HS-27A (cell line): ENCODE results near the gene AMN1.
"Not testable (repeated sequence)": the region's sequence is repeated elsewhere in the genome, so short reads cannot be mapped to it uniquely, and the experiment has no call there.

Source experiments
- DNase-seq: peaks from one replicate; pipeline ENCODE4 v3.0.0-alpha.2; 2012; ENCODE audit warnings: low read depth, missing footprints

Gene AMN1

DNA sequence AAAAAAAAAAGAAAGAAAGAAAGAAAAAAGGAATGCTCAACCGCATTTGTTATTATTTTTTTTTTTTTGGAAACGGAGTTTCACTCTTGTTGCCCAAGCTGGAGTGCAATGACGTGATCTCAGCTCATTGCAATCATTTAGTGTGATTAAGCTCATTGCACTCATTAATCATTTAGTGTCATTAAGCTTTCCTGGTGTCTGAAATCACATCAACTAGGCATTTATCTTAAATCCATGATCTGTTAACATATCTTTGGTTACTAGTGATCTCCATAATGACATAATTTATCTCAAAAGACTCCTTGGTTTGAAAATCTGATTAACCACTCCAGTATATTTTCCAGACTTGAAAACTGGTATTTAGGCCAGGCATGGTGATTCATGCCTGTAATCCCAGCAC is 43.0 kb downstream of the AMN1 start:
- no peak for DNase-seq

DNA sequence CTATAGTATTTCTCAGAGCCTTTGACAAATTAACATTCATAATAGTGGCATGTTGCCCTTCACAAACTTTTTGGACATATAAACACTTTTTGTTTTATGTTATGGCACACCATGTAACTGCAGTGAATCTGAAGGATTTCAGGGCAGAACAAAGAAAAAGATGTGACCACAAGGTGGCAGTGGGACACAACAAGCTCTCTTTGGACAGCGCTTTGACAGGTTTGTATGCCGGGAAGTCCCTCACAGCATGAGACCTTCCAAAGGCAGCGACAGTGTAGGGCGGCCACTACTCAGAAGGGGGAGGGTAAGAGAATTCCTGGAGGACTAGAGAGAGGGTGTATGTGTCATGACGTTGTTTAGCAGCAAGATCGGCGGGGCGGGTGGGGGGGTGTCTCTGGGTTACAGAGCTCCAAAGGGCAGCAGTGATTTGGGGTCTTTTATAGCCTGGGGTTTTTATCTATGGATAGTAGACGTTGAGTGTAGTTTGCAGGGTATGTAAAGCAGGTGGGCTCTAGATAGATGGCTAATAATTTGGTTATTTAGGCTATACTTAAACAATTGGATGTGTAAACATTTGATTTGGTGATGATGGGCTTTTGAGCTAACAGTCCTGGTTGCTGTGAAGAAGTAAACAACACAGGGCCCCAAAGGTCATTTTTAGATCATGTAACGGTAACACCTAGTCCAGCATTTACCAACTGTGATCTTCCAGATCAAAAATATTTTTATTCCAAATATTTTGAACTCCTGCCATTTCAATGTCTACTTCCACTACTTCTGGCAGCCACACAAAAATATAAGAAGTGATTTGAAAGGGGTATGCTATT is 46.5 kb downstream of the AMN1 start:
- DNase-seq: peak; percentile 86

DNA sequence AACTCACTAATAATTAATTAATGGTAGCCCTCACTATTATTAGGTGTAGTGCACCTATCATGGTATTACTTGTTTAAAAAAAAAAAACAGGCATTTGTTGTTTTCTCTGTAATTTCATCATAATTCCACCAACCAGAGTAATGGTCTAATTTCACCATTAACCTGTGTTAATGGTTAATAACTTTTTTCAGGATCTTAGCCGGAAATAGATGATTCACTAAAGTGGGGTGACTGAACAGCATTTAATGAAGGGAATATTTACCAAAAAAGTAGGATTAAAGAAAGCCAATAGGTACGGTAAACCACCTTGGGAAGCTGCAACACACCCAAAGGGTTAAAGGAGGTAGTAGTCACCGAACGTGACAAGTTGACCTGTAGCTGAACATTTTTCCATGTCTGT is 56.3 kb downstream of the AMN1 start:
- DNase-seq: no peak

DNA sequence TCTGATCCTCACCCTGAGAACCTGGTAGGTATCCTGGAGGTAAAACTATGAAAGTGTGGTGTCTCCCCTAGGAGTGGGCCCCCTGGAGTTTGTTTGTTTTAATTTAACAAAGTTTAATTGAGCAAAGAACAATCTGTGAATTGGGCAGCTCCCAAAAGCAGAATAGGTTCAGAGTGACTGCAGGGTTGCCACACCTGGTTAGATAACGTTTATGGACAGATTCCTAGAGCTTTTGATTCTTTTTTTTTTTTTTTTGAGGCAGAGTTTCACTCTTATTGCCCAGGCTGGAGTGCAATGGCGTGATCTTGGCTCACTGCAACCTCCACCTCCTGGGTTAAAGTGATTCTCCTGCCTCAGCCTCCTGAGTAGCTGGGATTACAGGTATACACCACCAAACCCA is 59.2 kb downstream of the AMN1 start:
- not testable (repeated sequence) for DNase-seq

DNA sequence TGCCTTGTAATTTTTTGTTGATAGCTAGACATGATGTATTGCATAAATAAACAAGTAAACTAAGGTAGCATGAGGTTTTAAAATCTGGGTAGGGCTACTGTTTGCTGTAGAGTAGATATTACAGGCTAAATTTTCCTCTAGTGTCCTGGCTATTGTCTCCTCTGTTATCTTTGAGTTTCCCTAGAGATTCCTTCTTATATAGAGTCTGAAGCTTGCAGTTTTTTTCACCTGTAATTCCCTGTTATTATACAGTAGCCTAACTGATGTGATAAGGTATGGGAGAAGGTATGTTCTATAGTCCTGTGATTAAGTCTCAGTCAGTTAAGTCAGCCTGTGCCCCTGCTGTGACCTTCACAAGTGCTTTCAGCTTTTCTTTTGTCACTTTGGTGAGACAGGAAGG is 59.8 kb downstream of the AMN1 start:
- no peak for DNase-seq

DNA sequence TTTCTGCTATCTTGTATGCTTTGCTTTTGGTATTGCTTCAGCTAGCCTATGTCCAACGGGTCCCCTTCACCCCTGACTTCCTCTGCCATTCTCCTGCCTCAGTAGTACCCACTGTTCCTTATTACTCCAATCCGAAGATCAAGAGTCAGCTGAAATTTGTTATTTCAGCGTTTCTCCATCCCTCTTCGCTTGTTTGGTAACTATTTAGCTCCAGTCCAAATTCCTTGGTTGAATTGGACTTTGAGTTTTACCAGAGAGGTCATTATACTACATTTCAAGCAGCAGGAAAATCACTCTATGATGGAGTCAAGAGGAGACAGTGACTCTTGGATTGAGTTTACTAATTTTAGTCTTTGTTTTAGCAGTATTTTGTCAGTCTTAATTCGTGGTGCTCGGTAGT is 64.8 kb downstream of the AMN1 start:
- DNase-seq: no peak

DNA sequence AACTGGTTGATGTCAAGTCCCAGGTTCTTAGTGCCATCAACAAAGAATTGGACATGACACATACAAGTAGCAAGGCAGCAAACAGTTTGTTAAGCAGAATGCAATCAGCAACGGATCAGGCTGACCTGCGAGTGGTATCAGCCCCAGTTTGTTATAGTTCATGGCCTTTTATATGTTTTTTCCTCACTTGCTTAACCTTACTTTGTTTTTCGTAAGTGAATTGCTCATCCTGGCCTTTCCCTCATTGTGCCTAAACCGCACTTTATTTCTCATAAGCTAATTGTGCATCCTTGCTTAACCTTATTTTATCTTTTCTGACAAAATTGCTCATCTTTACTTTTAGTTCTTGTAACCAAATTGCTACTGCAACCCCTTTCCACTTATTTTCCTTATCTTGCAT is 65.2 kb downstream of the AMN1 start:
- DNase-seq: no peak

DNA sequence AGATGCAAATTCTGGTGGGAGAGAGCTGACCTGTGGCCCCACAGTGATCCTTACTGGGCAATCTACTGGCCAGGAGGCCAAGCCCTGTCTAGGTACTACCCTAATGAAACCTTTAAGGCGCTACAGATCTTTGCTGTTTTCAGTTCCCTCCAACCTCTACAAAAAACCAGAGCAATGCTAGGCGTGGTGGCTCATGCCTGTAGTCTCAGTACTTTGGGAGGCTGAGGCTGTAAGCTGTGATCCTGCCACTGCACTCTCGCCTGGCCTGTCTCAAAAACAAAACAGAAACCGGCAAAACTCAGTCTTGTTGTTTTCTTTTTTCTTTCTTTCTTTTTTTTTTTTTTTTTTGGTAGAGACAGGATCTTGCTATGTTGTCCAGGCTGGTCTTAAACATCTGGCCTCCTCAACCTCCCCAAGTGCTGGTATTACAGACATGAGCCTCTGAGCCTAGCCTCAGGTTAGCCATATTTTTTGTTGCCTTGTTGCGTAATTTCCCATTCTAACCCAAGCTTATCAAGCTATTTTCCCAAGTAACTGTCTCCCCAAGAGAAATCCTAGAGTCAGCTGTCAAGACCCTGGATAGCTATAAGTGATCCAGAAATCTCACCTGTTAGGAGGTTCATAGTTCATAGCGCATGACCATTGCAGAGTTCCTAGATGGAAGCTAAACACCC is 66.5 kb downstream of the AMN1 start:
- DNase-seq: no peak

DNA sequence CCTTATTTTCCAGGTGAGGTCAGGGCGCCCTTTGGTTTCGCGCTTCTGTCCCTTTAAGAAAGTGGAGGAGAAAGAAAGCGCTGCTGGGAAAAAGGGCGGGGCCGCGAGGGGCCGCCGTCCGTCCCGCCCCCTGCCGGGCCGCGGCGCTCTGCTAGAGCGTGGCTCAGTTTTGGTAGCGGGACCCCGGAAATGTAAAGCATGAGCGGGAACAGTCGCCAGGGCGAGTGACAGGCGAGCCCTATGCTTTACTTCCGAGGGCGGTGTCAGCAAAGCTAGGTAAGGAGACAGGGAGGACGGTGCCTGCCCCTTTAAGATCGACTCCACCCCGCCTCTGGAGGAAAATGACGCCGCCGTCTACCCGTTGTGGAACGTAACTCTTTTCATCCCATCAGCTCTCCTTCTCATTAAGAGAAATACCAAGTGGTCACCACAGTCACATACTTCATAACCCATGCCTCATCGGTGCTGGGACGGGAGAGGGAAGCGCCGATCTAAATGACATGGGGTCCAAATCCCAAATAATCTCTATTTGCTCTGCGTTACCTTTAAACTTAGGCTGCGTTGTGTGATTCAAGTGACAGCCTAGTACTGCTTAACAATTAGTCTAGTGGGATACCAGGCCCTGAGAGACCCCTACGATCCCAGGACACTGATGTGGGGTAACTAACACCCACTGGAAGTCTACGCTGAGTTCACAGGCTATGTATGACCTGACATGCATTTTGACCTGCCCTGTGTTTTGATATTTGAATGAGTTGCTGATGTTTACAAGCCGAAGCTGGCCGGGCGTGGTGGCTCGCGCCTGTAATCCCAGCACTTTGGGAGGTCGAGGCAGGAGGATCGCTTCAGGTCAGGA is 69.5 kb downstream of the AMN1 start, which contains the start of gene ETFBKMT:
TSS of gene ETFBKMT (plus strand) at position 602 of the 856 bp plus-strand sequence. CDS start 2,266 bp downstream, outside the sequence.
- DNase-seq: peak; percentile 99

DNA sequence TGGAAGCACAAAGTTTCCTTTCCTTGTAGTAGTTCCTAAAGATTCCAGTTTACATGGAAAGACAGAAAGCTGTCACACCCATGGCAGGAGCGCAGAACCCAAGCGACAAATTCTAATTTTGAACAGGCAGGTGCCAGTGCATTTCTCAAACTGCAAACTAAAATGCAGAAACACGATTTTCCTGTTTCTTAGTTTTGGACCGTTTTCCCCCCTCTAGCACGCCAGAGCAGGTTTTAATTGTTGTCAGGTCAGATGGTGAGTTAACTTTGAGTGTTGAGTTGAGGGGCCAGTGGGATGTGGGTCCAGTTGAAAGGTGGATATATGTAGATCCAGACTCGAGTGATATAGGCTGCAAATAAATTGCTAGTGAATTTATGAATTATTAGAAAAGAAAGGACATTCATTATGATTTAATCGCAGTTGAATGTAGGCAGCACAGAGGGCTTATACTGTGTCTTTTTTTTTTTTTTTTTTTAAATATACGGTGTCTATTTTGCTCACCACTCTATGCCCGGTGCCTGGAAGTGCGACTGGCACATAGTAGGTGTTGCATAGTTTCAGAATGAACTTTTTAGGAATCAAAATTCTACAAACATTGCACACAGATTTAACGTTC is 70.2 kb downstream of the AMN1 start:
- DNase-seq: no peak

DNA sequence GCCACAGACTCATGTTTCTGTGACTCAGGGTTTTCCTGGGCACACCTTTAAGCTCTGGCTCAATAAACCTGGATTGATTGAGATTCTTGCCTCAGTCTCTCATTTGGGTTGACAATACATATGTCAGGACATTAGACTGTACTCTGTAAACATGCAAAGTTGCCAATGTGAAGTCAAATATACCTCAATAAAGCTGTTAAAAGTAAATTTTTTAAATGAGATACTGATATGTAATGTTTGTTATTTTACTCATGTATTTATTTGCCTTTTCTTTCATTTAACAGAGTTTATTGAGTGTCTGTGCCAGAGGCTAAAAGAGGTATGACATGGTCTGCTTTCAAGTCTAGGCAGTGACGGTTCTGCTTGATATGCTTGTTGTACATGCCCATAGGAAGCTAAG is 73.0 kb downstream of the AMN1 start:
- no peak for DNase-seq

DNA sequence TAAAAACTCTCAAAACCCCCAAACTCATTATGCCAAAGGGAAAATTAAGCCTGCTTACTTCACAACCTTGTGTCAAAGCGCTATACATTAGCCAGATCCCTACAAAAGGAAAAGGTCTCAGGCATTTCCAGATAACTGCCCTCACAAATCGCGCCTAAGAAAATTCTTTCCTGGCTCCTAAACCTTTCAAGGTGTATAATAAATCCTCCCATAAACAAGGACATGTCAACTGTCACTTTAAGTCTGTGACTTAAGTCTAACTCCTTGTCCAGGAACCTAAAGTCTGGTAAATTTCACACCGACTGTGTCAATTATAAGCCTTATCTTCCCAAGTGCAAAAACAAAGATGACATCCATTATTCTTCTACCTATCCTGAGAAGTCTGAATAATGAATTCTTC is 73.6 kb downstream of the AMN1 start:
- no peak for DNase-seq

DNA sequence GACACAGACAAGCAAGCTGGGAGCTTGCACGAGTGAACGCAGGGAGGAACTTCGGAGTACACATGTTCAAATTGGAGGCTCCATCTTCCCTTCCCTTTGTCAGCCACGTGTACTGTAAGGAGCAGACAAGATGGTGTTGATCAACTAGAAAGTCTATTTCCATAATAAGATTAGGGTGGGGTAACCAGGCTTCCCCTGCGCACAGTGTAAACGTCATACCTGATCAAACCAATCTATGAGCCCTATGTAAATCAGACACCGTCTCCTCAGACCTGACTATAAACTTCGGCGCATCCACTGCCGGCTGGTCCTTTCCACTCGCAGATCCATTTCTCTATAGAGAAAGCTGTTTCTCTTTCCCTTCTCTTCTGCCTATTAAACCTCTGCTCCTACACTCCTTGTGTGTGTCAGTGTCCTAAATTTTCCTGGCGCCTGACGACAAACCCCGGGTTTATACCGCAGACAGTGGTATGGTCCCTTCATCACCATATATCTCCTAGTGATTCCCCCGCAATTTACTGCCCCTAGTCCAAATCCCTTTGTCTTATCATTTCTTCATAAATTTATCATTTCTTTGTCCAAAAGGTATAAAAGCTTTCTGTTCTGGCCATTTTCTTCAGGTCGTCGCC is 76.8 kb downstream of the AMN1 start:
- DNase-seq: no peak

DNA sequence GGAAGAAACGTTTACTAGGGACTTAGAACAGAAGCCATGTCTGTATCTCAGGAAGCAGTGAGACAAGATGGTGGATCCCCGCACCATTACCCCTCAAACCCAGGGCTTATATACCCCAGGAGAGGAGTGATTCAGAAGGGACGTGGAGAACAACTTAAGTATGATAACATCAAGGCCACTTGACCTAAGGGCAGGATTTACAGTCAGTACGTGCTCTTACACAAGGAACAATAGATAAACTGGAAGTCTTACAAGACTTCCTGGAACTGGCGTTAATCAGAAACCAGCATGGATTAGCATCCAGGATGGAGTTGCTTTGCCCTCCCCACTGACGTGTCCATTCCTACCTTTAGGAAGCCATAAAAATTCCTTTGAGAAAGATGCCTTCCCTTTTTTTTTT is 77.9 kb downstream of the AMN1 start:
- no peak for DNase-seq

DNA sequence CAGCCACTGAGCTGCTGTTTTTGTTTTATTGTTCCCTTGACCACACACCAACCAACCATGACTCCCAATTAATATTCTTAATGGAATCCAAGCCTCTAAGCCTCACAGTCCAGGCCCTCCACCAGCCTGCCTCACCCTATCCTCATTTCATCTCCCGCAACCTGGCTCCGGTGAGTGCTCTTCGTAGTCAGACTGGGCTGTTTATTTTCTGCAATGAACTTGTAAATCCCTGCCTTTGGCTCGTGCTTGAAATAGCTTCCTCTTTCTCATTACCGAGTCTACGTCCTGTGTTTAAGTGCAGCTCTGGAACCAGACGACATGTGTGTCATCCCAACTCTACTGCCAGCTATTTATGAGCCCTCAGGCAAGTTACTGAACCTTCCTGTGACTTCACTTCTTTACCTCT is 81.7 kb downstream of the AMN1 start:
- DNase-seq: no peak

DNA sequence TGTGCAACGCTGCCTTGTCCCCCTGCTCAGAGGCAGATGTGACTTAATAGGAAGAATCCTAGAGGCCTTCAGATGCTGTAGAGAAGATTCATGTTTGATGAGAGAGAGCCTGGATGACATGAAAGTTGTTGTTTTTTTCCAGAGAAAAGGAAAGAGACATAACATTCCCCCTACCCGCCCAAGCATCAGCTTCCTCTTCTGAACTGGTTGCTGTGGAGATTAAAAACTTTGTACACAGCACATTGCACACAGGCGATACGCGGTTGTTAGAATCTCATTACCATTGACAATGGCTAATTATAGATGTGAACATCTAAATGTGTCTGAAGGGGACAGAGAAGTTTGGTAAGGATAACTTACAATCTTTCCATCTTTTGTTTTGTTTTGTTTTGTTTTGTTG is 82.9 kb downstream of the AMN1 start:
- DNase-seq: no peak

DNA sequence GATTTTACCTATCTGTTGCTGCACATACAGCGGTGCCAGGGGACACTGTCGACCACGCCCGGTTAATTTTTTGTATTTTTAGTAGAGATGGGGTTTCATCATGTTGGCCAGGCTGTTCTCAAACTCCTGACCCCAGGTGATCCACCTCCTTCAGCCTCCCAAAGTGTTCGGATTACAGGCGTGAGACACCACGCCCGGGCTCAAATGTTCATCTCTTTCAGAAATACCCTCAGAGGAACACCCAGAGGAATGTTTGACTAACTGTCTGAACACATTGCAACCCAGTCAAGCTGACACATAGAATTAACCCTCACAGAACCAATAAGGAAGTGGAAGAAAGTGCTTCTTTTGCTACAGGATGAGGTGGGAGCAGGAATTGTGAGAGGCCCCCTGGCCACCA is 84.3 kb downstream of the AMN1 start:
- no peak for DNase-seq

DNA sequence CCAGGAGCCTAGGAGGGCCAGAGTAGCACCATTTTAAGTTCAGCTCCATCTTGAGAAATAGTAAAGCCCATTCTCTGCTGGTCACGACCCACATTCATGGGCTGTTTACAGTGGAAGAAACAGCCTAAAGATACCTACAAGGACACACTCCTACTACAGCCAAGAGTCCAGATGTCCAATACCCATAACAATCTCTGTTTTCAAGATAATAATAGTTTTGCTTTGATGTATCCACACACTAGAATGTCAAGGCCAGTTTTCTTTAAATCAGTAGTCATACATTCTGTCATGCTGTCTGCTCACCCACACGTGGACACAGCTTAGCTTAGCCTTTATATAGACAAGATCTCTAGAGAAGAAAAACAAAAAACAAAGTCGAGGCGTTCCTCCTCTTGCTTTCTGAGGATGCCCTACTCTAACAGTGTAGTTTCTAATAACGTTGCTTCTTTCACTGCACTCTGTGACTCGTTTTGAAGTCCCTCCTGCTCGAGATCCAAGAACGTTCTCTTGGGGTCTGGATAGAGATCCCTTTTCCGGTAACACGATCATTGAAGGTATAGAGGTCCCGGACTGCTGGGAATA is 87.2 kb downstream of the AMN1 start:
- no peak for DNase-seq

DNA sequence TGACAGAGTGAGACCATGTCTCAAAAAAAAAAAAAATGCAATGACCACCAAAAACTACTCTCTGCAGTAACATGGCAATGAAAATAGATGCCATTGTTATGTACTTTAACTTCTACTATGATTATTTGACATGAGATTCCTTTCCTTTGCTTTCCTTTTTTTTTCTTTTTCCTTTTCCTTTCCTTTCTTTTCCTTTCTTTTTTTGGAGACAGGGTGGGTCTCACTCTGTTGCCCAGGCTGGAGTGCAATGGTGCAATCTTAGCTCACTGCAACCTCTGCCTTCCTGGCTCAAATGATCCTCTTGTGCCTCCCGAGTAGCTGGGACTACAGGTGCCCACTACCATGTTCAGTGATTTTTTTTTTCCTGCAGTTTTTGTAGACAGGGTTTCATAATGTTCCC is 94.2 kb downstream of the AMN1 start:
- no peak for DNase-seq

DNA sequence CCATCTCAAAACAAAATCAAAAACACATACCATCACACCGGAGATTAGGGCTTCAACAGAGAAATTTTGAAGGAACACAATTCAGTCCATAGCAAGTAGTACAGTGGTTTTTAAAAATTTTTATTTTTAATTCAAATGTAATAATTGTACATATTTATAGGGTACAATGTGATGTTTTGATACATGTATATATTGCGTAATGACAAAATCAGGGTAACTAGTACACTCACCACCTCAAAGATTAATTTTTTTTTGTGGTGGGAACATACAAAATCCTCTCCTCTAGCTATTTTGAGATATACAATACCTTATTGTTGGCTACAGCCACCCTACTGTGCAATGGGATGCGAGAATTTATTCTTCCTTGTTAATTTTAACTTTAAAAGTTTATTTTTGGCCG is 95.4 kb downstream of the AMN1 start:
- DNase-seq: no peak

DNA sequence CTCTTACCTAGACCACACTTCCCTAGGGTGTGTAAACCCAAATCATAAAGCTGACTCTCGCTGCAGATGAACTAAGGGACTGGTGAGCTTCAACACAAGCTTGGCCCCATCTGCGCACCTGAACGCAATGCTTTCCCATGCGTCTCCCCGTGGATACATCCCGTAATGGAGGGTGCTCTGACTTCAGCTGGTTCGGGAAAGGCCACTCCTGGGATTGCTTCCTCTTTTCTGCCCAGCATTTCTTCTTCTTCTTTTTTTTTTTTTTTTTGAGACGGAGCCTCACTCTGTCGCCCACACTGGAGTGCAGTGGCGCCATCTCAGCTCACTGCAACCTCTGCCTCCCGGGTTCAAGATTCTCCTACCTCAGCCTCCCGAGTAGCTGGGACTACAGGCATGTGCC is 97.0 kb downstream of the AMN1 start:
- no peak for DNase-seq
